Endothelial cell of umbilical vein (primary cell): ENCODE measurements around the gene INPP5B. TPM values are rescaled to one million over a fixed set of nuclear protein-coding genes. Genes with fewer than 3 reads are reported as not detected.

Source experiments
- BruUV-seq: library from RNA; stranded (reverse); fragments of 400-500 nt; replicated peaks from 2 replicates; lab custom pipeline; 2021; lab: Mats Ljungman, UMichigan
- CTCF ChIA-PET: fragments of 300-600, 350-600 bp; sonication (Branson Sonifier 250); formaldehyde crosslinking; loops from one replicate; lab custom pipeline; 2021; ENCODE audit warnings: antibody characterized with exemption, inconsistent platforms; lab: Charles Lee
- POLR2A ChIA-PET: fragments of 300-600, 350-600 bp; sonication (Branson Sonifier 250); formaldehyde crosslinking; loops from one replicate; lab custom pipeline; 2021; ENCODE audit warnings: antibody characterized with exemption, inconsistent platforms; lab: Charles Lee
- DNase-seq: peaks from one replicate; pipeline ENCODE4 v3.0.0-alpha.2; 2011; ENCODE audit warnings: low read depth, low spot score
- FAIRE-seq: peaks from 2 replicates; lab custom pipeline; 2011; peaks lifted over from hg19 to GRCh38; lab: Jason Lieb, UNC
- H2AFZ ChIP-seq: 2 replicates; pipeline ENCODE4 v1.6.0; 2012; ENCODE audit warnings: low read depth, low read length, control low read depth, inconsistent platforms
- H3K27ac ChIP-seq: 2 replicates; pipeline ENCODE4 v1.5.1; 2011; ENCODE audit warnings: low read depth, mild to moderate bottlenecking, control low read depth, low read length, moderate library complexity; ENCODE audit not compliant: insufficient read depth
- H3K27me3 ChIP-seq, 2 experiments: 2 replicates each; pipeline versions ENCODE4 v1.6.0 to v1.6.1; 2011; ENCODE audit warnings: low read length in 2 of 2, mixed read lengths in 1 of 2; ENCODE audit not compliant: control insufficient read depth in 2 of 2, insufficient read depth in 2 of 2
- H3K36me3 ChIP-seq, 2 experiments: 2 replicates in 1 of 2; 3 replicates in 1 of 2; pipeline ENCODE4 v1.5.1; 2011; ENCODE audit warnings: low read length in 2 of 2, mild to moderate bottlenecking in 1 of 2, moderate library complexity in 1 of 2; ENCODE audit not compliant: control insufficient read depth in 2 of 2, insufficient read depth in 2 of 2; ENCODE audit errors: extremely low read depth in 1 of 2
- H3K4me1 ChIP-seq: 3 replicates; pipeline ENCODE4 v1.5.1; 2011; ENCODE audit warnings: mild to moderate bottlenecking, low read length; ENCODE audit not compliant: control insufficient read depth, insufficient read depth; ENCODE audit errors: extremely low read depth
- H3K4me2 ChIP-seq: 2 replicates; pipeline ENCODE4 v1.6.1; 2011; ENCODE audit warnings: low read length, control low read depth, mixed read lengths; ENCODE audit not compliant: insufficient read depth
- H3K4me3 ChIP-seq, 3 experiments: fragments of 200-600 bp in 1 of 3; sonication (generic), shearing (Covaris generic) in 1 of 3; replicated peaks in 1 of 3; 2 replicates each; pipeline ENCODE4 v1.5.1; 2011 to 2016; ENCODE audit warnings: control low read depth in 3 of 3, low read length in 3 of 3, mild to moderate bottlenecking in 2 of 3, inconsistent platforms in 1 of 3, low read depth in 1 of 3, moderate library complexity in 1 of 3; ENCODE audit not compliant: insufficient read depth in 1 of 3
- H3K79me2 ChIP-seq: 2 replicates; pipeline ENCODE4 v1.6.0; 2012; ENCODE audit warnings: low read length, inconsistent platforms; ENCODE audit not compliant: control insufficient read depth, insufficient read depth
- H3K9ac ChIP-seq: replicated peaks from 2 replicates; pipeline ENCODE3; 2011; ENCODE audit warnings: low read length, control low read depth; ENCODE audit not compliant: insufficient read depth; ENCODE audit errors: extremely low read depth
- H3K9me1 ChIP-seq: replicated peaks from 3 replicates; pipeline ENCODE4 v1.6.0; 2011; ENCODE audit warnings: mild to moderate bottlenecking, low read length; ENCODE audit not compliant: control insufficient read depth, insufficient read depth; ENCODE audit errors: extremely low read depth
- H3K9me3 ChIP-seq: replicated peaks from 2 replicates; pipeline ENCODE4 v1.5.1; 2012; ENCODE audit warnings: low read length, inconsistent platforms; ENCODE audit not compliant: control insufficient read depth, insufficient read depth
- H4K20me1 ChIP-seq: replicated peaks from 2 replicates; pipeline ENCODE3; 2011; ENCODE audit warnings: mild to moderate bottlenecking, low read length; ENCODE audit not compliant: control insufficient read depth, insufficient read depth; ENCODE audit errors: extremely low read depth
- CTCF ChIP-seq, 2 donors: IDR thresholded peaks; 1 replicate in 1 of 2; 2 replicates in 1 of 2; pipeline ENCODE4 v1.5.1; 2011; ENCODE audit warnings: low read length in 2 of 2, mild to moderate bottlenecking in 2 of 2, moderate library complexity in 2 of 2, control low read depth in 1 of 2, inconsistent platforms in 1 of 2, low read depth in 1 of 2; ENCODE audit not compliant: insufficient read depth in 1 of 2; ENCODE audit errors: extremely low read depth in 1 of 2
- EZH2 ChIP-seq: IDR thresholded peaks from 2 replicates; pipeline ENCODE4 v1.6.1; 2012; ENCODE audit warnings: borderline replicate concordance, low read depth, mild to moderate bottlenecking, moderate library complexity, low read length, inconsistent platforms; ENCODE audit not compliant: severe bottlenecking
- FOS ChIP-seq: IDR thresholded peaks from 2 replicates; pipeline ENCODE4 v1.6.1; 2011; ENCODE audit warnings: mild to moderate bottlenecking, low read length, moderate library complexity, borderline replicate concordance; ENCODE audit not compliant: insufficient read depth
- GATA2 ChIP-seq: IDR thresholded peaks from 2 replicates; pipeline ENCODE4 v1.7.0; 2011; ENCODE audit warnings: low read depth, mild to moderate bottlenecking, moderate library complexity, mixed read lengths, low read length; ENCODE audit not compliant: insufficient read length, insufficient read depth
- JUN ChIP-seq: IDR thresholded peaks from 2 replicates; pipeline ENCODE4 v1.6.1; 2011; ENCODE audit warnings: borderline replicate concordance, low read depth; ENCODE audit not compliant: insufficient read length, insufficient read depth
- MAX ChIP-seq: IDR thresholded peaks from 2 replicates; pipeline ENCODE4 v1.6.1; 2011; ENCODE audit not compliant: insufficient read depth, insufficient read length
- MYC ChIP-seq: IDR thresholded peaks from one replicate; pipeline ENCODE4 v1.6.1; 2011; ENCODE audit warnings: mild to moderate bottlenecking, low read depth, low read length
- POLR2A ChIP-seq: IDR thresholded peaks from 2 replicates; pipeline ENCODE4 v1.6.1; 2012; ENCODE audit warnings: low read depth, mild to moderate bottlenecking, control low read depth, low read length
- POLR2AphosphoS5 ChIP-seq: IDR thresholded peaks from 2 replicates; pipeline ENCODE4 v1.6.1; 2012; ENCODE audit warnings: low read depth, mild to moderate bottlenecking, control low read depth, low read length, moderate library complexity; ENCODE audit not compliant: insufficient read depth
- dilution Hi-C: fragments of 300-500 bp; cut with MboI; formaldehyde crosslinking; loops from one replicate; pipeline ENCODE4 v1.15.0; 2019; ENCODE audit warnings: low sequenced_read_pairs; ENCODE audit not compliant: extremely low pct_ligation_motif_present
- intact Hi-C: fragments of 100-400 bp; cut with micrococcal nuclease; formaldehyde crosslinking; loops from one replicate; pipeline ENCODE4 v1.10.0; 2022
- polyA plus RNA-seq, 4 experiments: library from polyadenylated mRNA; depleted of rRNA in 3 of 4; stranded (reverse) in 3 of 4; unstranded in 1 of 4; fragments of >200 nt; gene quantifications; 2 replicates each; pipeline versions ENCODE4 v1.2.1 to v1.2.3, GENCODE V29; 2011 to 2012; ENCODE audit warnings: missing spikeins in 1 of 4
- total RNA-seq: library from RNA; stranded (reverse); gene quantifications from 2 replicates; pipeline ENCODE4 v1.2.3, GENCODE V29; 2021

The INPP5B gene
- total and polyA plus RNA-seq, 2 donors (not counting 3 experiments of a cell fraction or from before 2014, with no cell fraction given), result 7.4 to 14.7 TPM

GRCh38 chr1:37854406-37854805 is 92.4 kb downstream of the INPP5B start:
- BruUV-seq, result no TSS peak
- Histone ChIP-seq H4K20me1 (peaks cover 2% of the 10 kb centered on the region), H3K9me3 (no peaks in the 10 kb centered on the region), H3K4me2 (no peak overlapping the region), H2AFZ (no peak overlapping the region), H3K4me1 (peaks cover 21% of the 10 kb centered on the region), H3K79me2 (peaks cover 57% of the 10 kb centered on the region), H3K27me3 (no peaks in the 10 kb centered on the region), H3K27ac (no peak overlapping the region), H3K9ac (no peak overlapping the region), H3K9me1 (no peaks in the 10 kb centered on the region), H3K4me3 (no peak overlapping the region), H3K36me3 (peaks cover 1 to 5% of the 10 kb centered on the region in 2 experiments)
- FAIRE-seq (no peak), DNase-seq (no peak)
- POLR2A ChIA-PET, result interaction anchor here (0.6 kb wide), 1 partner anchor 184 kb away, joined by 8 read pairs; no protein-coding TSS in a partner anchor
- intact Hi-C loops (no loop called here), dilution Hi-C loops (no loop called here)
- no peak for TF ChIP-seq JUN
- TF ChIP-seq GATA2, result no peak
- no peak for TF ChIP-seq CTCF (IDR thresholded peaks at IDR 0.05; ENCODE audit: extremely low read depth in 1 of 2, insufficient read depth in 1 of 2, low read depth in 1 of 2, low read length in 2 of 2)
- TF ChIP-seq POLR2AphosphoS5, result no peak
- no peak for TF ChIP-seq MYC
- TF ChIP-seq POLR2A, result no peak
- no peak for TF ChIP-seq MAX
- no peak for TF ChIP-seq EZH2
- no peak for TF ChIP-seq FOS
- CTCF ChIA-PET, result no interaction called here
